Trophoblast cell (in vitro differentiated cells and primary cell): ENCODE data around the gene FHIT.

ENCODE experiments used
- DNase-seq, 2 donors: peaks; one replicate each; pipeline ENCODE4 v3.0.0-alpha.2; 2016
- H2AFZ ChIP-seq: 2 replicates; pipeline ENCODE4 v1.6.1; 2013; ENCODE audit warnings: low read length, moderate library complexity, mild to moderate bottlenecking; ENCODE audit not compliant: insufficient read depth, poor library complexity
- H2AK5ac ChIP-seq: 2 replicates; pipeline ENCODE4 v1.6.1; 2013; ENCODE audit warnings: mild to moderate bottlenecking, low read length
- H2BK120ac ChIP-seq: 2 replicates; pipeline ENCODE4 v1.6.1; 2013; ENCODE audit warnings: low read length, mild to moderate bottlenecking, moderate library complexity; ENCODE audit not compliant: insufficient read depth, poor library complexity
- H2BK12ac ChIP-seq: 2 replicates; pipeline ENCODE4 v1.6.1; 2013; ENCODE audit warnings: mild to moderate bottlenecking, low read length, moderate library complexity
- H2BK5ac ChIP-seq: 2 replicates; pipeline ENCODE4 v1.6.1; 2013; ENCODE audit warnings: low read length, low read depth, moderate library complexity, mild to moderate bottlenecking; ENCODE audit not compliant: poor library complexity
- H3K14ac ChIP-seq: 2 replicates; pipeline ENCODE4 v1.6.1; 2013; ENCODE audit warnings: mild to moderate bottlenecking, low read length
- H3K18ac ChIP-seq: 2 replicates; pipeline ENCODE4 v1.6.1; 2013; ENCODE audit warnings: mild to moderate bottlenecking, low read length
- H3K23ac ChIP-seq: 2 replicates; pipeline ENCODE4 v1.6.1; 2013; ENCODE audit warnings: low read length
- H3K27ac ChIP-seq: 2 replicates; pipeline ENCODE4 v1.5.1; 2013; ENCODE audit warnings: low read depth, mild to moderate bottlenecking, inconsistent platforms, low read length, moderate library complexity
- H3K27me3 ChIP-seq: 2 replicates; pipeline ENCODE4 v1.6.1; 2013; ENCODE audit warnings: inconsistent platforms, mild to moderate bottlenecking, low read length, moderate library complexity; ENCODE audit not compliant: insufficient read depth
- H3K36me3 ChIP-seq, 2 experiments: 1 replicate in 1 of 2; 2 replicates in 1 of 2; pipeline ENCODE4 v1.6.1; 2013; ENCODE audit warnings: low read length in 2 of 2, mild to moderate bottlenecking in 2 of 2, moderate library complexity in 1 of 2; ENCODE audit not compliant: insufficient read depth in 2 of 2, control insufficient read depth in 1 of 2
- H3K4ac ChIP-seq: 2 replicates; pipeline ENCODE4 v1.6.1; 2013; ENCODE audit warnings: low read depth, mild to moderate bottlenecking, low read length, moderate library complexity
- H3K4me1 ChIP-seq, 2 experiments: 1 replicate in 1 of 2; 2 replicates in 1 of 2; pipeline ENCODE4 v1.6.1; 2013; ENCODE audit warnings: low read length in 2 of 2, mild to moderate bottlenecking in 2 of 2, moderate library complexity in 1 of 2; ENCODE audit not compliant: insufficient read depth in 2 of 2, control insufficient read depth in 1 of 2
- H3K4me2 ChIP-seq: 2 replicates; pipeline ENCODE4 v1.6.1; 2013; ENCODE audit warnings: inconsistent platforms, mild to moderate bottlenecking, low read length, moderate library complexity
- H3K4me3 ChIP-seq: 2 replicates; pipeline ENCODE4 v1.5.1; 2013; ENCODE audit warnings: mild to moderate bottlenecking, low read depth, low read length, inconsistent platforms
- H3K79me1 ChIP-seq: one replicate; pipeline ENCODE4 v1.6.1; 2013; ENCODE audit warnings: low read length
- H3K79me2 ChIP-seq: 2 replicates; pipeline ENCODE4 v1.6.1; 2013; ENCODE audit warnings: low read length, mild to moderate bottlenecking; ENCODE audit not compliant: control insufficient read depth, insufficient read depth, poor library complexity
- H3K9ac ChIP-seq: 2 replicates; pipeline ENCODE4 v1.6.1; 2013; ENCODE audit warnings: mild to moderate bottlenecking, low read length
- H3K9me3 ChIP-seq: 2 replicates; pipeline ENCODE4 v1.6.1; 2013; ENCODE audit warnings: low read depth, mild to moderate bottlenecking, control low read depth, inconsistent platforms, low read length; ENCODE audit not compliant: insufficient read depth
- H4K12ac ChIP-seq: 2 replicates; pipeline ENCODE4 v1.6.1; 2013; ENCODE audit warnings: low read depth, mild to moderate bottlenecking, low read length, moderate library complexity
- H4K8ac ChIP-seq: 2 replicates; pipeline ENCODE4 v1.6.1; 2013; ENCODE audit warnings: low read depth, mild to moderate bottlenecking, low read length, moderate library complexity
- H4K91ac ChIP-seq: one replicate; pipeline ENCODE4 v1.6.1; 2013; ENCODE audit warnings: low read depth, mild to moderate bottlenecking, low read length, moderate library complexity
- WGBS: extraction: QIAGEN DNeasy Blood & Tissue Kit; methylation state at CpG from one replicate; pipeline ENCODE4 v1.1.7; 2013; ENCODE audit warnings: missing lambda C conversion rate; ENCODE audit not compliant: insufficient read length, insufficient coverage; ENCODE audit errors: extremely low coverage; 5-methylcytosine and 5-hydroxymethylcytosine counted together

The FHIT gene

GRCh38 chr3:59818033-59818918, 1433.0 kb downstream of the FHIT start:
- Histone ChIP-seq H4K8ac (no peak overlapping the region), H3K9me3 (no peaks in the 10 kb centered on the region), H3K27me3 (no peaks in the 10 kb centered on the region), H3K4ac (no peak overlapping the region), H3K18ac (no peak overlapping the region), H3K4me3 (no peak overlapping the region), H4K91ac (no peak overlapping the region), H3K36me3 (no peaks in the 10 kb centered on the region), H3K4me1 (peaks cover 0 to 2% of the 10 kb centered on the region in 2 experiments), H2AFZ (no peak overlapping the region), H3K9ac (no peak overlapping the region), H2BK120ac (no peak overlapping the region), H3K14ac (no peak overlapping the region), H2AK5ac (no peak overlapping the region), H3K27ac (no peak overlapping the region), H3K79me1 (no peaks in the 10 kb centered on the region), H2BK5ac (no peak overlapping the region), H3K4me2 (no peak overlapping the region), H3K79me2 (no peaks in the 10 kb centered on the region), H3K23ac (no peak overlapping the region), H2BK12ac (no peak overlapping the region), H4K12ac (no peak overlapping the region)
- peak; percentile 31 to 48 for DNase-seq
- no CpG with 5 or more reads among the region's 16 CpGs for WGBS

DNA sequence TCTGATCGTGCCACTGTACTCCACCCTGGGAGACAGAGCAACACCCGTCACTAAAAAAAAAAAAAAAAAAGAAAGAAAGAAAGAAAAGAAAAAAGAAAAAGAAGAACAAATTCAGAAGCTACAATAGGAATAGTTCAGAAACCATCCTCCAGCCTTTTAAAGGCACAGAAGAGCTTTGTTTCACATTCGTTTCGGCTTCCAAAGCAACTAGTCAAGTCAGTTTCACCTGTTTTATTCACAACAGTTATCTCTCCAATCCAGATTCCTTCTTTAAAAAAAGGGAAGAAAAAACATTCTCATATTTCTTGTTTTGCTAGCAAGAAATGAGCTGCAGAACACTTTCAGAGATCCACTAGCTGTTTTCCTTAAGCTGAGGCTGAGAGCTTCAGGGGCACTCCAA, 1433.7 kb downstream of the FHIT start:
- no peak overlapping the region for H3K23ac ChIP-seq
- no peak overlapping the region for H2AK5ac ChIP-seq
- no peaks in the 10 kb centered on the region for H3K79me1 ChIP-seq
- H3K36me3 ChIP-seq = no peaks in the 10 kb centered on the region
- no peak overlapping the region for H3K4me2 ChIP-seq
- H3K9ac ChIP-seq = no peak overlapping the region
- no peak overlapping the region for H2BK12ac ChIP-seq
- no peak overlapping the region for H2BK120ac ChIP-seq
- no peak overlapping the region for H3K14ac ChIP-seq
- no CpG with 5 or more reads among the region's 4 CpGs for WGBS
- no peak overlapping the region for H4K91ac ChIP-seq
- no peak overlapping the region for H2AFZ ChIP-seq
- H3K79me2 ChIP-seq = no peaks in the 10 kb centered on the region
- peaks cover 0 to 2% of the 10 kb centered on the region in 2 experiments for H3K4me1 ChIP-seq
- no peak overlapping the region for H4K12ac ChIP-seq
- H3K4me3 ChIP-seq = no peak overlapping the region
- H3K27me3 ChIP-seq = no peaks in the 10 kb centered on the region
- H3K18ac ChIP-seq = no peak overlapping the region
- no peaks in the 10 kb centered on the region for H3K9me3 ChIP-seq
- H3K4ac ChIP-seq = no peak overlapping the region
- no peak overlapping the region for H2BK5ac ChIP-seq
- H3K27ac ChIP-seq = no peak overlapping the region
- peak in 1 of 2 donors; percentile 35 for DNase-seq
- H4K8ac ChIP-seq = no peak overlapping the region

- Histone ChIP-seq H3K79me2 (no peaks in the 10 kb centered on the region), H3K4me2 (no peak overlapping the region), H3K4me3 (no peak overlapping the region), H3K27me3 (no peaks in the 10 kb centered on the region), H3K9me3 (no peaks in the 10 kb centered on the region), H2BK120ac (no peak overlapping the region), H3K36me3 (no peaks in the 10 kb centered on the region), H3K18ac (no peak overlapping the region), H4K8ac (no peak overlapping the region), H3K4ac (no peak overlapping the region), H4K12ac (no peak overlapping the region), H3K14ac (no peak overlapping the region), H2BK12ac (no peak overlapping the region), H2AK5ac (no peak overlapping the region), H2BK5ac (no peak overlapping the region), H3K79me1 (no peaks in the 10 kb centered on the region), H4K91ac (no peak overlapping the region), H3K23ac (no peak overlapping the region), H3K9ac (no peak overlapping the region), H3K4me1 (peaks cover 0 to 2% of the 10 kb centered on the region in 2 experiments), H3K27ac (no peak overlapping the region), H2AFZ (no peak overlapping the region)
- no peak for DNase-seq
- no CpG with 5 or more reads among the region's 1 CpG for whole genome bisulfite sequencing
These were observed 1434.9 kb downstream of the FHIT start for GRCh38 chr3:59816312-59816711.

- H3K27ac ChIP-seq = no peak overlapping the region
- no peak overlapping the region for H3K14ac ChIP-seq
- H3K27me3 ChIP-seq = no peaks in the 10 kb centered on the region
- DNase-seq = peak in 1 of 2 donors; percentile 37
- no peak overlapping the region for H2BK5ac ChIP-seq
- H3K79me2 ChIP-seq = no peaks in the 10 kb centered on the region
- no peak overlapping the region for H3K23ac ChIP-seq
- H3K18ac ChIP-seq = no peak overlapping the region
- no peaks in the 10 kb centered on the region for H3K36me3 ChIP-seq
- peaks cover 0 to 2% of the 10 kb centered on the region in 2 experiments for H3K4me1 ChIP-seq
- no peak overlapping the region for H4K12ac ChIP-seq
- H3K79me1 ChIP-seq = no peaks in the 10 kb centered on the region
- no peak overlapping the region for H2AK5ac ChIP-seq
- no peak overlapping the region for H4K8ac ChIP-seq
- H4K91ac ChIP-seq = no peak overlapping the region
- no peaks in the 10 kb centered on the region for H3K9me3 ChIP-seq
- no peak overlapping the region for H3K4me2 ChIP-seq
- H3K4ac ChIP-seq = no peak overlapping the region
- no CpG with 5 or more reads among the region's 7 CpGs for WGBS
- no peak overlapping the region for H3K9ac ChIP-seq
- H3K4me3 ChIP-seq = no peak overlapping the region
- H2BK12ac ChIP-seq = no peak overlapping the region
- no peak overlapping the region for H2BK120ac ChIP-seq
- H2AFZ ChIP-seq = no peak overlapping the region
These were observed 1438.1 kb downstream of the FHIT start for GRCh38 chr3:59813148-59813538.
